NCI-H510A (cell line): ENCODE data around the gene LRRC27.

ENCODE experiments used
- DNase-seq: peaks from one replicate; lab custom pipeline; 2025; lab: John Stamatoyannopoulos, UW

LRRC27 gene

GRCh38 chr10:132301371-132302330, 30.3 kb upstream of the LRRC27 start:
- no peak for DNase-seq

- no peak for DNase-seq
Observed at GRCh38 chr10:132302421-132303310, 29.3 kb upstream of the LRRC27 start.

GRCh38 chr10:132303361-132304115, 28.5 kb upstream of the LRRC27 start:
- no peak for DNase-seq

GRCh38 chr10:132304756-132305509, 27.1 kb upstream of the LRRC27 start:
- no peak for DNase-seq

GRCh38 chr10:132305654-132306342, 26.2 kb upstream of the LRRC27 start:
- no peak for DNase-seq

GRCh38 chr10:132306343-132306685, 25.7 kb upstream of the LRRC27 start:
- DNase-seq, result no peak

GRCh38 chr10:132306864-132307751, 24.9 kb upstream of the LRRC27 start:
- DNase-seq, result peak; percentile 73

- DNase-seq, result peak; percentile 67
Observed at GRCh38 chr10:132307823-132308586, 24.0 kb upstream of the LRRC27 start, which contains the start of gene STK32C. STK32C (minus strand) TSS chr10:132307950; CDS start chr10:132307833, 117 bp downstream.

- no peak for DNase-seq
Observed at GRCh38 chr10:132308587-132309470, 23.2 kb upstream of the LRRC27 start.

GRCh38 chr10:132309471-132309865, 22.5 kb upstream of the LRRC27 start:
- no peak for DNase-seq

GRCh38 chr10:132309879-132310591, 22.0 kb upstream of the LRRC27 start:
- DNase-seq, result no peak

GRCh38 chr10:132310701-132311337, 21.2 kb upstream of the LRRC27 start:
- DNase-seq, result no peak

GRCh38 chr10:132311338-132311939, 20.6 kb upstream of the LRRC27 start:
- peak; percentile 52 for DNase-seq

- no peak for DNase-seq
Observed at GRCh38 chr10:132313305-132313704, 18.7 kb upstream of the LRRC27 start.

- no peak for DNase-seq
Observed at GRCh38 chr10:132313865-132314264, 18.1 kb upstream of the LRRC27 start.

- no peak for DNase-seq
Observed at GRCh38 chr10:132314336-132314735, 17.7 kb upstream of the LRRC27 start.
